WTC11 (cell line): ENCODE results near the gene PGAM5. TPM values are rescaled to one million over a fixed set of nuclear protein-coding genes. Genes with fewer than 3 reads are reported as not detected.
"Not testable (repeated sequence)": the region's sequence is repeated elsewhere in the genome, so short reads cannot be mapped to it uniquely, and the experiment has no call there.

Experiments used
- ATAC-seq: fragments of 200-7000 bp; cut with Tn5 transposase; 2 replicates; pipeline ENCODE4 v1.10.0; 2021; ENCODE audit warnings: mild to moderate bottlenecking, moderate library complexity
- CTCF ChIA-PET: fragments of 300-600 bp; sonication (Branson Sonifier 250); formaldehyde crosslinking; loops from one replicate; lab custom pipeline; 2021; ENCODE audit warnings: antibody characterized with exemption; lab: Charles Lee
- POLR2A ChIA-PET: fragments of 350-600 bp; sonication (Branson Sonifier 250); formaldehyde crosslinking; loops from one replicate; lab custom pipeline; 2021; ENCODE audit warnings: antibody characterized with exemption; lab: Charles Lee
- DNase-seq: peaks from one replicate; pipeline ENCODE4 v3.0.0; 2021; ENCODE audit warnings: low spot score
- H3K27ac Mint-ChIP-seq: 2 replicates; pipeline ENCODE4 v1.8.0; 2021; ENCODE audit warnings: mixed read lengths
- H3K27me3 Mint-ChIP-seq: 2 replicates; pipeline ENCODE4 v1.8.0; 2021; ENCODE audit warnings: low read depth, mild to moderate bottlenecking, moderate library complexity, mixed read lengths
- H3K36me3 Mint-ChIP-seq: 2 replicates; pipeline ENCODE4 v1.8.0; 2021; ENCODE audit warnings: mixed read lengths
- H3K4me1 Mint-ChIP-seq: 2 replicates; pipeline ENCODE4 v1.8.0; 2022; ENCODE audit warnings: mixed read lengths
- H3K4me3 Mint-ChIP-seq: 2 replicates; pipeline ENCODE4 v1.8.0; 2021; ENCODE audit warnings: mild to moderate bottlenecking, moderate library complexity, mixed read lengths
- H3K9me3 Mint-ChIP-seq: 2 replicates; pipeline ENCODE4 v1.8.0; 2021; ENCODE audit warnings: mixed read lengths
- AFF4 ChIP-seq: sonication (generic); formaldehyde crosslinking; IDR thresholded peaks from 2 replicates; pipeline ENCODE4 v1.8.1; 2023; ENCODE audit warnings: mild to moderate bottlenecking, missing genetic modification reagents, borderline replicate concordance
- CDX4 ChIP-seq: fragments of 250-450 bp; sonication (Bioruptor Pico); IDR thresholded peaks from 2 replicates; pipeline ENCODE4 v1.9.0; 2021; ENCODE audit warnings: moderate library complexity, mild to moderate bottlenecking, inconsistent platforms, borderline replicate concordance
- CREB1 ChIP-seq: sonication (generic); formaldehyde crosslinking; IDR thresholded peaks from 2 replicates; pipeline ENCODE4 v1.8.0; 2023; ENCODE audit warnings: mild to moderate bottlenecking, missing genetic modification reagents
- CREM ChIP-seq: sonication (generic); formaldehyde crosslinking; IDR thresholded peaks from 2 replicates; pipeline ENCODE4 v1.8.1; 2022; ENCODE audit warnings: mild to moderate bottlenecking, missing genetic modification reagents, moderate library complexity
- E2F5 ChIP-seq: sonication (generic); formaldehyde crosslinking; IDR thresholded peaks from 2 replicates; pipeline ENCODE4 v1.8.1; 2022; ENCODE audit warnings: mild to moderate bottlenecking, moderate library complexity, missing genetic modification reagents
- ESRRA ChIP-seq: sonication (generic); formaldehyde crosslinking; IDR thresholded peaks from 2 replicates; pipeline ENCODE4 v1.8.1; 2022; ENCODE audit warnings: mild to moderate bottlenecking, missing genetic modification reagents, borderline replicate concordance
- HMGA2 ChIP-seq: fragments of 250-450 bp; sonication (Bioruptor Pico); IDR thresholded peaks from 2 replicates; pipeline ENCODE4 v1.4.0; 2021; ENCODE audit warnings: mild to moderate bottlenecking, moderate library complexity
- JUN ChIP-seq: sonication (generic); formaldehyde crosslinking; IDR thresholded peaks from 2 replicates; pipeline ENCODE4 v1.8.0; 2023; ENCODE audit warnings: mild to moderate bottlenecking, missing genetic modification reagents
- MLX ChIP-seq: sonication (generic); formaldehyde crosslinking; IDR thresholded peaks from 2 replicates; pipeline ENCODE4 v1.8.1; 2023; ENCODE audit warnings: mild to moderate bottlenecking, missing genetic modification reagents, moderate library complexity
- MXD4 ChIP-seq: fragments of 250-450 bp; sonication (Bioruptor Pico); IDR thresholded peaks from 2 replicates; pipeline ENCODE4 v1.8.0; 2021; ENCODE audit warnings: mild to moderate bottlenecking, moderate library complexity, borderline replicate concordance
- NFATC4 ChIP-seq: fragments of 250-450 bp; sonication (Bioruptor Pico); IDR thresholded peaks from 2 replicates; pipeline ENCODE4 v1.9.0; 2021; ENCODE audit warnings: mild to moderate bottlenecking
- NFE2L1 ChIP-seq: sonication (generic); formaldehyde crosslinking; IDR thresholded peaks from 2 replicates; pipeline ENCODE4 v1.8.1; 2023; ENCODE audit warnings: missing genetic modification reagents
- OVOL2 ChIP-seq: fragments of 250-450 bp; sonication (Bioruptor Pico); IDR thresholded peaks from 2 replicates; pipeline ENCODE4 v1.9.0; 2021; ENCODE audit warnings: mild to moderate bottlenecking, borderline replicate concordance
- SP1 ChIP-seq: sonication (generic); formaldehyde crosslinking; conservative IDR thresholded peaks from 2 replicates; pipeline ENCODE4 v1.8.1; 2022; ENCODE audit warnings: missing genetic modification reagents
- TEAD4 ChIP-seq: sonication (generic); formaldehyde crosslinking; IDR thresholded peaks from 2 replicates; pipeline ENCODE4 v1.8.0; 2022; ENCODE audit warnings: mild to moderate bottlenecking, missing genetic modification reagents
- USF2 ChIP-seq: sonication (generic); formaldehyde crosslinking; IDR thresholded peaks from 2 replicates; pipeline ENCODE4 v1.8.1; 2023; ENCODE audit warnings: mild to moderate bottlenecking, missing genetic modification reagents, moderate library complexity
- ZNF121 ChIP-seq: sonication (generic); formaldehyde crosslinking; IDR thresholded peaks from 2 replicates; pipeline ENCODE4 v1.8.0; 2023; ENCODE audit warnings: missing genetic modification reagents
- total RNA-seq: library from RNA; stranded (reverse); gene quantifications from 3 replicates; pipeline ENCODE4 v1.2.3, GENCODE V29; 2021

Gene PGAM5
- total RNA-seq, 1 experiment from 2014 or later, result 89.7 TPM

- POLR2A ChIA-PET, result no interaction called here
- H3K4me1 Mint-ChIP-seq, result peaks cover 19% of the 10 kb centered on the region
- H3K27me3 Mint-ChIP-seq, result peaks cover 15% of the 10 kb centered on the region
- H3K27ac Mint-ChIP-seq, result no peak overlapping the region
- CTCF ChIA-PET, result no interaction called here
- no peak for ATAC-seq
- H3K9me3 Mint-ChIP-seq, result no peaks in the 10 kb centered on the region
- no peak for TF ChIP-seq MXD4 (CRISPR knock-in tag)
- peaks cover 5% of the 10 kb centered on the region; the same call in 1 of the 2 replicates for H3K36me3 Mint-ChIP-seq
- no peak for DNase-seq
- no peak overlapping the region for H3K4me3 Mint-ChIP-seq
Measured at GRCh38 chr12:132690112-132690511, 20.5 kb upstream of the PGAM5 start.

GRCh38 chr12:132692030-132692429 lies 18.6 kb upstream of the PGAM5 start:
- not testable (repeated sequence) for DNase-seq, ATAC-seq, H3K9me3 Mint-ChIP-seq, H3K4me1 Mint-ChIP-seq, H3K4me3 Mint-ChIP-seq, H3K36me3 Mint-ChIP-seq, H3K27ac Mint-ChIP-seq
- CTCF ChIA-PET, result interaction anchor here (0.9 to 1.1 kb wide), 2 partner anchors 46 to 53 kb away, joined by 3 to 4 read pairs; no protein-coding TSS in a partner anchor
- peaks cover 15% of the 10 kb centered on the region for H3K27me3 Mint-ChIP-seq
- POLR2A ChIA-PET, result interaction anchor here (0.6 kb wide), 1 partner anchor 36 kb away, joined by 4 read pairs; no protein-coding TSS in a partner anchor

- POLR2A ChIA-PET, H3K27ac Mint-ChIP-seq, H3K9me3 Mint-ChIP-seq, H3K4me3 Mint-ChIP-seq, H3K27me3 Mint-ChIP-seq, DNase-seq, ATAC-seq, H3K4me1 Mint-ChIP-seq, CTCF ChIA-PET: not testable (repeated sequence)
- H3K36me3 Mint-ChIP-seq, result peaks cover 11% of the 10 kb centered on the region
Measured at GRCh38 chr12:132694888-132695287, 15.8 kb upstream of the PGAM5 start.

GRCh38 chr12:132695431-132695830 lies 15.2 kb upstream of the PGAM5 start:
- TF ChIP-seq CREB1 (CRISPR knock-in tag), result no peak
- ATAC-seq (no peak), DNase-seq (no peak)
- H3K4me1 Mint-ChIP-seq, result no peaks in the 10 kb centered on the region
- H3K27ac Mint-ChIP-seq, result no peak overlapping the region
- H3K36me3 Mint-ChIP-seq, result peaks cover 13% of the 10 kb centered on the region
- POLR2A ChIA-PET, result no interaction called here
- H3K4me3 Mint-ChIP-seq, result no peak overlapping the region
- no peaks in the 10 kb centered on the region for H3K27me3 Mint-ChIP-seq
- H3K9me3 Mint-ChIP-seq, result no peaks in the 10 kb centered on the region
- CTCF ChIA-PET, result no interaction called here

GRCh38 chr12:132698341-132698740 lies 12.3 kb upstream of the PGAM5 start:
- POLR2A ChIA-PET, result no interaction called here
- Mint-ChIP-seq H3K4me3 (no peak overlapping the region), H3K4me1 (peaks cover 1% of the 10 kb centered on the region; the same call in 1 of the 2 replicates)

GRCh38 chr12:132700212-132700822 lies 10.3 kb upstream of the PGAM5 start:
- ATAC-seq (no peak), DNase-seq (no peak)
- ChIA-PET POLR2A (no interaction called here), CTCF (no interaction called here)
- Mint-ChIP-seq H3K4me3 (no peak overlapping the region), H3K36me3 (peaks cover 15% of the 10 kb centered on the region), H3K27me3 (no peaks in the 10 kb centered on the region), H3K27ac (no peak overlapping the region), H3K4me1 (peaks cover 7% of the 10 kb centered on the region; the same call in 1 of the 2 replicates), H3K9me3 (no peaks in the 10 kb centered on the region)
- TF ChIP-seq SP1 (CRISPR knock-in tag) (no peak), AFF4 (CRISPR knock-in tag) (no peak), JUN (CRISPR knock-in tag) (no peak), E2F5 (CRISPR knock-in tag) (no peak), CDX4 (CRISPR knock-in tag) (no peak), MLX (CRISPR knock-in tag) (no peak)

More at GRCh38 chr12:132698341-132698740, 12.3 kb upstream of the PGAM5 start:
- TF ChIP-seq HMGA2 (CRISPR knock-in tag), result no peak
- TF ChIP-seq MLX (CRISPR knock-in tag), result no peak
- no peak for TF ChIP-seq ESRRA
- TF ChIP-seq ZNF121, result no peak
- no peak for TF ChIP-seq OVOL2
- no peak for TF ChIP-seq CREM (CRISPR knock-in tag)
- no peak for TF ChIP-seq TEAD4
- no peak for TF ChIP-seq NFE2L1 (CRISPR knock-in tag)
- TF ChIP-seq USF2 (CRISPR knock-in tag), result no peak
- TF ChIP-seq NFATC4 (CRISPR knock-in tag), result no peak
- CTCF ChIA-PET, result no interaction called here
- Mint-ChIP-seq H3K27ac (no peak overlapping the region), H3K36me3 (peaks cover 17% of the 10 kb centered on the region), H3K27me3 (no peaks in the 10 kb centered on the region), H3K9me3 (no peaks in the 10 kb centered on the region)
- ATAC-seq (no peak), DNase-seq (no peak)
